ENCODE results near the gene HGS. TPM values are rescaled to one million over a fixed set of nuclear protein-coding genes. Genes with fewer than 3 reads are reported as not detected.
A peak's percentile ranks its signal among the peaks of the same experiment; 100 is the strongest.

Gene HGS
- total and polyA plus RNA-seq, 2 of the 8 experiments (the other 6 are each of a cell fraction or from before 2014, with no cell fraction given) = 80.8 to 99.7 TPM

- Histone ChIP-seq H3K27me3 (replicated peaks in 1 of 4; ENCODE audit: control insufficient read depth in 3 of 4, extremely low read depth in 1 of 4, insufficient read depth in 3 of 4, low read length in 3 of 4) (no peaks in the 10 kb centered on the region), H3K36me3 (ENCODE audit: control insufficient read depth in 2 of 4, insufficient read depth in 4 of 4, low read length in 3 of 4) (peaks cover 2 to 36% (median 18%) of the 10 kb centered on the region in 4 experiments; a peak in 6 of 8 replicates), H4K91ac (replicated peaks; ENCODE audit: insufficient read length, low read length) (no peak overlapping the region), H2BK120ac (replicated peaks; ENCODE audit: low read depth, low read length) (no peak overlapping the region), H2AFZ (ENCODE audit: low read length) (no peak overlapping the region), H3K27ac (ENCODE audit: low read depth, low read length) (no peak overlapping the region), H3K79me1 (ENCODE audit: low read depth, low read length) (peaks cover 15% of the 10 kb centered on the region), H3K23ac (ENCODE audit: insufficient read length) (no peak overlapping the region), H3K14ac (ENCODE audit: insufficient read length) (no peak overlapping the region), H3K4me3 (ENCODE audit: extremely low read depth in 1 of 4, insufficient read depth in 2 of 4, low read depth in 3 of 4, low read length in 4 of 4) (no peak overlapping the region), H3K4me2 (ENCODE audit: insufficient read depth in 1 of 2, low read depth in 2 of 2, low read length in 2 of 2) (no peak overlapping the region), H3K56ac (replicated peaks; ENCODE audit: insufficient read length, low read depth, low read length) (no peak overlapping the region), H3K18ac (ENCODE audit: extremely low read depth, low read length) (no peak overlapping the region), H2BK12ac (ENCODE audit: low read depth, low read length) (no peak overlapping the region), H3K9ac (replicated peaks in 1 of 4; ENCODE audit: extremely low read depth in 1 of 4, low read depth in 3 of 4, low read length in 3 of 4) (no peak overlapping the region), H3K9me3 (ENCODE audit: insufficient read depth in 2 of 2, low read depth in 1 of 2, low read length in 1 of 2) (no peaks in the 10 kb centered on the region), H4K8ac (ENCODE audit: extremely low read depth, insufficient read depth, low read length) (peak overlapping the region; percentile 17; the same call in 1 of the 2 replicates), H2AK5ac (ENCODE audit: low read depth, low read length) (no peak overlapping the region), H2BK5ac (ENCODE audit: low read depth, low read length) (no peak overlapping the region), H4K20me1 (replicated peaks in 1 of 2; ENCODE audit: control insufficient read depth in 1 of 2, insufficient read depth in 2 of 2, low read length in 2 of 2) (peaks cover 0 to 30% of the 10 kb centered on the region in 2 experiments), H2BK15ac (ENCODE audit: low read length) (no peak overlapping the region), H3K4me1 (replicated peaks in 1 of 4; ENCODE audit: control insufficient read depth in 3 of 4, insufficient read depth in 4 of 4, low read length in 3 of 4) (peaks cover 3 to 14% (median 7%) of the 10 kb centered on the region in 4 experiments; a peak in 6 of 7 replicates), H3K4ac (replicated peaks; ENCODE audit: insufficient read length, low read depth, low read length) (no peak overlapping the region), H2BK20ac (ENCODE audit: low read length) (no peak overlapping the region), H4K5ac (ENCODE audit: insufficient read length, low read depth, low read length) (no peak overlapping the region), H3K23me2 (ENCODE audit: low read depth, low read length) (peaks cover 12% of the 10 kb centered on the region), H3K79me2 (ENCODE audit: control insufficient read depth in 1 of 2, insufficient read depth in 2 of 2, low read length in 2 of 2) (peaks cover 4 to 37% of the 10 kb centered on the region in 2 experiments; a peak in 3 of 4 replicates)
- ChIA-PET CTCF (ENCODE audit: partially characterized antibody) (interaction anchor here (1.6 to 3.1 kb wide), 2 partner anchors 11 to 16 kb away, joined by 5 to 20 read pairs; partner anchors contain the start of gene MRPL12), POLR2A (ENCODE audit: partially characterized antibody) (interaction anchor here (4.0 to 28.4 kb wide), 3 partner anchors 8 to 23 kb away, joined by 65 to 436 read pairs (median 100); partner anchors contain the start of genes CCDC137, MRPL12, OXLD1 and SLC25A10)
- DNase-seq (ENCODE audit: low read depth in 1 of 2, low spot score in 2 of 2) = no peak
- FAIRE-seq = no peak
- WGBS, 2 experiments (ENCODE audit: extremely low coverage in 1 of 2, insufficient coverage in 1 of 2, insufficient read length in 1 of 2, insufficient replicate concordance in 2 of 2, low coverage in 1 of 2, low lambda C conversion rate in 2 of 2, missing lambda C conversion rate in 1 of 2) = 92% methylated on average over 15 of the region's 20 CpGs; no CpG with 5 or more reads in 1 of the 2 experiments
Measured at GRCh38 chr17:81686614-81687013, 2.8 kb downstream of the HGS start.

All from H1 (cell line).